Hepatocyte (in vitro differentiated cells): ENCODE results near the gene METAP1. TPM values are rescaled to one million over a fixed set of nuclear protein-coding genes. Genes with fewer than 3 reads are reported as not detected.
"Not testable (repeated sequence)": the region's sequence is repeated elsewhere in the genome, so short reads cannot be mapped to it uniquely, and the experiment has no call there.

Experiments used
- DNase-seq: peaks from one replicate; pipeline ENCODE4 v3.0.0-alpha.2; 2016; ENCODE audit warnings: low spot score
- H2AFZ ChIP-seq: fragments of 200-600 bp; sonication (generic); 2 replicates; pipeline ENCODE4 v1.6.0; 2016; ENCODE audit warnings: antibody characterized with exemption, mild to moderate bottlenecking
- H3K27ac ChIP-seq: fragments of 200-600 bp; sonication (generic); 2 replicates; pipeline ENCODE4 v1.5.1; 2016; ENCODE audit warnings: mild to moderate bottlenecking
- H3K27me3 ChIP-seq: fragments of 200-600 bp; sonication (generic); 2 replicates; pipeline ENCODE4 v1.6.1; 2016
- H3K36me3 ChIP-seq: fragments of 200-600 bp; sonication (generic); replicated peaks from 2 replicates; pipeline ENCODE4 v1.5.1; 2016; ENCODE audit warnings: low read depth; ENCODE audit not compliant: insufficient read depth
- H3K4me1 ChIP-seq: fragments of 200-600 bp; sonication (generic); 2 replicates; pipeline ENCODE4 v1.5.1; 2016; ENCODE audit warnings: mild to moderate bottlenecking, moderate library complexity; ENCODE audit not compliant: insufficient read depth
- H3K4me2 ChIP-seq: fragments of 200-600 bp; sonication (generic); 2 replicates; pipeline ENCODE4 v1.6.0; 2016
- H3K4me3 ChIP-seq: fragments of 200-600 bp; sonication (generic); 2 replicates; pipeline ENCODE4 v1.5.1; 2016; ENCODE audit warnings: mild to moderate bottlenecking
- H3K79me2 ChIP-seq: fragments of 200-600 bp; sonication (generic); 2 replicates; pipeline ENCODE4 v1.6.0; 2017; ENCODE audit warnings: mild to moderate bottlenecking
- H3K9me2 ChIP-seq: fragments of 200-600 bp; sonication (generic); replicated peaks from 2 replicates; pipeline ENCODE4 v1.6.0; 2017; ENCODE audit warnings: mild to moderate bottlenecking; ENCODE audit not compliant: insufficient read depth
- H3K9me3 ChIP-seq: fragments of 200-600 bp; sonication (generic); 2 replicates; pipeline ENCODE4 v1.5.1; 2016; ENCODE audit warnings: low read depth, mild to moderate bottlenecking
- H4K20me1 ChIP-seq: fragments of 200-600 bp; sonication (generic); 2 replicates; pipeline ENCODE4 v1.6.0; 2016; ENCODE audit warnings: mild to moderate bottlenecking; ENCODE audit not compliant: insufficient read depth, poor library complexity, severe bottlenecking
- CTCF ChIP-seq: fragments of 200-600 bp; sonication (generic); IDR thresholded peaks from 2 replicates; pipeline ENCODE4 v1.5.1; 2016; ENCODE audit warnings: antibody characterized with exemption, mild to moderate bottlenecking; ENCODE audit not compliant: poor library complexity
- EZH2 ChIP-seq: fragments of 200-600 bp; sonication (generic); IDR thresholded peaks from 2 replicates; pipeline ENCODE4 v1.6.1; 2016; ENCODE audit warnings: antibody characterized with exemption, mild to moderate bottlenecking, borderline replicate concordance
- EZH2phosphoT487 ChIP-seq: fragments of 200-600 bp; sonication (generic); IDR thresholded peaks from one replicate; pipeline ENCODE4 v1.6.1; 2018; ENCODE audit warnings: antibody characterized with exemption, mild to moderate bottlenecking, low read depth, moderate library complexity; ENCODE audit not compliant: unreplicated experiment, severe bottlenecking
- WGBS: methylation state at CpG from one replicate; pipeline ENCODE4 v1.1.6; 2016; ENCODE audit warnings: low lambda C conversion rate; ENCODE audit errors: missing lambda C conversion rate; 5-methylcytosine and 5-hydroxymethylcytosine counted together
- polyA plus RNA-seq: library from polyadenylated mRNA; unstranded; fragments of >200 nt; fragmentation: Nextera tagmentation; extraction: Ambion mirVana; gene quantifications from 2 replicates; pipeline ENCODE4 v1.2.1, GENCODE V29; 2016
- total RNA-seq: library from RNA; depleted of rRNA; stranded (reverse); fragments of >200 nt; gene quantifications from 2 replicates; pipeline ENCODE4 v1.2.3, GENCODE V29; 2014

The METAP1 gene
- total and polyA plus RNA-seq, 2 experiments from 2014 or later = 26.3 to 50.8 TPM

- H3K9me3 ChIP-seq = no peaks in the 10 kb centered on the region
- H3K9me2 ChIP-seq = no peaks in the 10 kb centered on the region
- peak overlapping the region; percentile 3 for H2AFZ ChIP-seq
- no peaks in the 10 kb centered on the region for H4K20me1 ChIP-seq
- peak overlapping the region; percentile 85 for H3K4me2 ChIP-seq
- peaks cover 13% of the 10 kb centered on the region for H3K4me1 ChIP-seq
- WGBS = 24% methylated on average over 2 of the region's 2 CpGs
- peaks cover 39% of the 10 kb centered on the region for H3K79me2 ChIP-seq
- TF ChIP-seq CTCF (no peak), EZH2 (no peak)
- no peak for DNase-seq
- H3K4me3 ChIP-seq = no peak overlapping the region
- H3K27ac ChIP-seq = peak overlapping the region; percentile 94
- no peaks in the 10 kb centered on the region for H3K27me3 ChIP-seq
- H3K36me3 ChIP-seq = no peaks in the 10 kb centered on the region
Measured at GRCh38 chr4:99091216-99091575, 95.7 kb downstream of the METAP1 start.

- Histone ChIP-seq H3K4me2 (peak overlapping the region; percentile 85), H3K4me1 (peaks cover 13% of the 10 kb centered on the region), H3K79me2 (peaks cover 35% of the 10 kb centered on the region)
- 76% methylated on average over 2 of the region's 2 CpGs for WGBS
- not testable (repeated sequence) for H2AFZ ChIP-seq, DNase-seq, H3K27ac ChIP-seq, H3K36me3 ChIP-seq, H4K20me1 ChIP-seq, H3K9me2 ChIP-seq, H3K9me3 ChIP-seq, H3K4me3 ChIP-seq, H3K27me3 ChIP-seq
Measured at GRCh38 chr4:99091841-99092240, 96.3 kb downstream of the METAP1 start.

GRCh38 chr4:99099311-99099710 is 103.8 kb downstream of the METAP1 start:
- 84% methylated on average over 12 of the region's 12 CpGs for WGBS
- DNase-seq = no peak
- TF ChIP-seq EZH2phosphoT487 (no peak), CTCF (no peak)
- Histone ChIP-seq H3K9me2 (no peaks in the 10 kb centered on the region), H3K4me2 (no peak overlapping the region), H4K20me1 (no peaks in the 10 kb centered on the region), H3K4me3 (no peak overlapping the region), H3K9me3 (no peaks in the 10 kb centered on the region), H3K36me3 (no peaks in the 10 kb centered on the region), H2AFZ (no peak overlapping the region), H3K79me2 (no peaks in the 10 kb centered on the region), H3K27ac (no peak overlapping the region), H3K4me1 (no peaks in the 10 kb centered on the region), H3K27me3 (no peaks in the 10 kb centered on the region)

- not testable (repeated sequence) for H3K4me3 ChIP-seq, DNase-seq, H3K9me3 ChIP-seq, H3K27me3 ChIP-seq, H3K9me2 ChIP-seq, H3K27ac ChIP-seq, H4K20me1 ChIP-seq, H3K4me2 ChIP-seq, H2AFZ ChIP-seq, H3K36me3 ChIP-seq, H3K79me2 ChIP-seq, H3K4me1 ChIP-seq
- 75% methylated on average over 5 of the region's 5 CpGs for WGBS
Measured at GRCh38 chr4:99099814-99100213, 104.3 kb downstream of the METAP1 start.

GRCh38 chr4:99100876-99101275 is 105.4 kb downstream of the METAP1 start:
- no peaks in the 10 kb centered on the region for H3K9me3 ChIP-seq
- no peaks in the 10 kb centered on the region for H3K9me2 ChIP-seq
- TF ChIP-seq CTCF (no peak), EZH2phosphoT487 (no peak), EZH2 (no peak)
- no peaks in the 10 kb centered on the region for H3K79me2 ChIP-seq
- H3K36me3 ChIP-seq = no peaks in the 10 kb centered on the region
- 87% methylated on average over 1 of the region's 1 CpG for WGBS
- no peak overlapping the region for H3K4me2 ChIP-seq
- H3K4me1 ChIP-seq = no peaks in the 10 kb centered on the region
- no peak overlapping the region for H2AFZ ChIP-seq
- H3K27me3 ChIP-seq = no peaks in the 10 kb centered on the region
- no peak for DNase-seq
- H4K20me1 ChIP-seq = no peaks in the 10 kb centered on the region
- no peak overlapping the region for H3K27ac ChIP-seq
- H3K4me3 ChIP-seq = no peak overlapping the region
